ENCODE results near the gene BCKDHB. TPM values are rescaled to one million over a fixed set of nuclear protein-coding genes. Genes with fewer than 3 reads are reported as not detected.

Gene BCKDHB
- total RNA-seq, 1 experiment from 2014 or later, result 20.0 TPM

DNA sequence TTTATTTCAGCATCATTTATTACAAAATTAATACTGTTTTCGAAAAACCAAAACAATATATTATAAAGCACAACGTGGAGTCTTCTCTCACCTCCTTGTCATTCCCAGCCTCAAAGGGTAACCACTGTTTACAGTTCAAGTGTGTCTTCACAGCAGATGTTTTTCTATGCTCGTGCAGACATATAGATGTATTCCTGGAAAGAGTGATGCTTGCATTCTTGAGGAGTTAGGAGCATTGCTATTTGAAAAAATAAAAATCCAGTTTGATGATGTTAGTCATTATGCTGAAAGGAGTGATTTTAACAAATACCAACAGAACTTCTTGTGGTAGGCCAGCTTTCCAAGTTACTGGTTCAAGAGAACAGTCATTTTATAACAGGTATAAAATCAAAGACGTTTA, 234.9 kb downstream of the BCKDHB start:
- Histone ChIP-seq H3K36me3 (ENCODE audit: insufficient read depth, low read length, poor library complexity, severe bottlenecking) (no peaks in the 10 kb centered on the region), H3K4me1 (ENCODE audit: insufficient read depth, low read length, poor library complexity, severe bottlenecking) (no peaks in the 10 kb centered on the region), H3K4me3 (ENCODE audit: low read depth, low read length, poor library complexity, severe bottlenecking) (no peak overlapping the region), H3K27ac (ENCODE audit: low read depth, low read length, poor library complexity, severe bottlenecking) (no peak overlapping the region), H3K27me3 (replicated peaks; ENCODE audit: insufficient read depth, low read depth, low read length, poor library complexity) (no peaks in the 10 kb centered on the region), H3K9me3 (ENCODE audit: low read depth, low read length, poor library complexity, severe bottlenecking) (no peaks in the 10 kb centered on the region)
- TF ChIP-seq, protein P1, sequence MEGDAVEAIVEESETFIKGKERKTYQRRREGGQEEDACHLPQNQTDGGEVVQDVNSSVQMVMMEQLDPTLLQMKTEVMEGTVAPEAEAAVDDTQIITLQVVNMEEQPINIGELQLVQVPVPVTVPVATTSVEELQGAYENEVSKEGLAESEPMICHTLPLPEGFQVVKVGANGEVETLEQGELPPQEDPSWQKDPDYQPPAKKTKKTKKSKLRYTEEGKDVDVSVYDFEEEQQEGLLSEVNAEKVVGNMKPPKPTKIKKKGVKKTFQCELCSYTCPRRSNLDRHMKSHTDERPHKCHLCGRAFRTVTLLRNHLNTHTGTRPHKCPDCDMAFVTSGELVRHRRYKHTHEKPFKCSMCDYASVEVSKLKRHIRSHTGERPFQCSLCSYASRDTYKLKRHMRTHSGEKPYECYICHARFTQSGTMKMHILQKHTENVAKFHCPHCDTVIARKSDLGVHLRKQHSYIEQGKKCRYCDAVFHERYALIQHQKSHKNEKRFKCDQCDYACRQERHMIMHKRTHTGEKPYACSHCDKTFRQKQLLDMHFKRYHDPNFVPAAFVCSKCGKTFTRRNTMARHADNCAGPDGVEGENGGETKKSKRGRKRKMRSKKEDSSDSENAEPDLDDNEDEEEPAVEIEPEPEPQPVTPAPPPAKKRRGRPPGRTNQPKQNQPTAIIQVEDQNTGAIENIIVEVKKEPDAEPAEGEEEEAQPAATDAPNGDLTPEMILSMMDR (conservative IDR thresholded peaks at IDR 0.05; ENCODE audit: low read depth, low read length), result no peak
- no peak for TF ChIP-seq EZH2 (IDR thresholded peaks at IDR 0.05; ENCODE audit: borderline replicate concordance, low read depth, low read length, poor library complexity, severe bottlenecking)
- no TSS peak for BruUV-seq (replicated peaks)
- POLR2A ChIA-PET (ENCODE audit: low non-redundant PET), result no interaction called here
- no peak for DNase-seq (ENCODE audit: low spot score)
- CTCF ChIA-PET, result no interaction called here
- intact Hi-C loops (cut with micrococcal nuclease; ENCODE audit: unreplicated experiment), result no loop called here

DNA sequence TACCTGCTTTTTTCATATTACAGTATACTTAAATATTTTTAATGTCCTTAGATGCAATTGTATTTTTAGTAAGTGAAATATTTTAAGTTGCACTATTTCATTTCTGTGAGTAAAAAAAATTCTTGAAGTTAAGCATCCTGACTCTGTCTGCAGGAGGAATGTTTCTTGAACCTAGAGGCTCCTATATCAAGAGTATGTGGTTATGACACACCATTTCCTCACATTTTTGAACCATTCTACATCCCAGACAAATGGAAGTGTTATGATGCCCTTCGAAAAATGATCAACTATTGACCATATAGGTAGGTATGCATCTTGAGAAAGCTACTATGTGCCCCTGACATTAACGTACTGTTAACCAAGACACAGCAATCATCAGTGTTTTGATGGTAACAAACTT, 237.0 kb downstream of the BCKDHB start:
- no peaks in the 10 kb centered on the region for H3K36me3 ChIP-seq (ENCODE audit: insufficient read depth, low read length, poor library complexity, severe bottlenecking)
- H3K27ac ChIP-seq (ENCODE audit: low read depth, low read length, poor library complexity, severe bottlenecking), result no peak overlapping the region
- H3K9me3 ChIP-seq (ENCODE audit: low read depth, low read length, poor library complexity, severe bottlenecking), result no peaks in the 10 kb centered on the region
- no TSS peak for BruUV-seq (replicated peaks)
- ChIA-PET POLR2A (ENCODE audit: low non-redundant PET) (no interaction called here), CTCF (no interaction called here)
- H3K27me3 ChIP-seq (replicated peaks; ENCODE audit: insufficient read depth, low read depth, low read length, poor library complexity), result no peaks in the 10 kb centered on the region
- no peak for DNase-seq (ENCODE audit: low spot score)
- TF ChIP-seq EZH2 (IDR thresholded peaks at IDR 0.05; ENCODE audit: borderline replicate concordance, low read depth, low read length, poor library complexity, severe bottlenecking), result no peak
- TF ChIP-seq, protein P1 (conservative IDR thresholded peaks at IDR 0.05; ENCODE audit: low read depth, low read length), result no peak
- no peaks in the 10 kb centered on the region for H3K4me1 ChIP-seq (ENCODE audit: insufficient read depth, low read length, poor library complexity, severe bottlenecking)
- no peak overlapping the region for H3K4me3 ChIP-seq (ENCODE audit: low read depth, low read length, poor library complexity, severe bottlenecking)
- intact Hi-C loops (cut with micrococcal nuclease; ENCODE audit: unreplicated experiment), result no loop called here

DNA sequence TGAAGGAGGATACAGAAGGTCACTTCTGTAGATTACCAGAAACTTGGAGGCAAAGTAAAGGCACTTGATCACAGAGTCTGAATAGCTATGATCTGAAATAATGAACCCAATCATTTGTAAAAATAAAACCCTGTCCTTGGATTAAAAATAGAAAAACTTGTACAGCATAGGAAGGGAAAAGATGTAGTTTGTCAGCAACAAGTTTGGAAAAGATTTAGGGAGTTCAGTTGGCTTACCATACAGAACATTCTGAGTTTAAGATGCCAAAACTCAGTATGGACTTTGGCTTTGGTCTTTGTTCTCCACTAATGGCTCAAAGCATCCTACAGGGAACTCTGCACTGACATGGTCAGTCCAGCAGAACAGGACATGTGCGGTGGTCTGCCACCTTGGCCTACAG, 240.6 kb downstream of the BCKDHB start:
- CTCF ChIA-PET, result no interaction called here
- BruUV-seq (replicated peaks), result no TSS peak
- Histone ChIP-seq H3K4me3 (ENCODE audit: low read depth, low read length, poor library complexity, severe bottlenecking) (no peak overlapping the region), H3K27ac (ENCODE audit: low read depth, low read length, poor library complexity, severe bottlenecking) (no peak overlapping the region), H3K9me3 (ENCODE audit: low read depth, low read length, poor library complexity, severe bottlenecking) (no peaks in the 10 kb centered on the region), H3K4me1 (ENCODE audit: insufficient read depth, low read length, poor library complexity, severe bottlenecking) (no peaks in the 10 kb centered on the region), H3K27me3 (replicated peaks; ENCODE audit: insufficient read depth, low read depth, low read length, poor library complexity) (no peaks in the 10 kb centered on the region), H3K36me3 (ENCODE audit: insufficient read depth, low read length, poor library complexity, severe bottlenecking) (no peaks in the 10 kb centered on the region)
- POLR2A ChIA-PET (ENCODE audit: low non-redundant PET), result no interaction called here
- no peak for DNase-seq (ENCODE audit: low spot score)
- TF ChIP-seq, protein P1 (conservative IDR thresholded peaks at IDR 0.05; ENCODE audit: low read depth, low read length), result no peak
- no peak for TF ChIP-seq EZH2 (IDR thresholded peaks at IDR 0.05; ENCODE audit: borderline replicate concordance, low read depth, low read length, poor library complexity, severe bottlenecking)
- intact Hi-C loops (cut with micrococcal nuclease; ENCODE audit: unreplicated experiment), result no loop called here
